Midbrain (tissue), 1 donor: ENCODE measurements around the gene GALNT12.
A peak's percentile ranks its signal among the peaks of the same experiment; 100 is the strongest.

Experiments
- DNase-seq: peaks from one replicate; lab custom pipeline; 2025; lab: John Stamatoyannopoulos, UW

GALNT12 gene, protein sequence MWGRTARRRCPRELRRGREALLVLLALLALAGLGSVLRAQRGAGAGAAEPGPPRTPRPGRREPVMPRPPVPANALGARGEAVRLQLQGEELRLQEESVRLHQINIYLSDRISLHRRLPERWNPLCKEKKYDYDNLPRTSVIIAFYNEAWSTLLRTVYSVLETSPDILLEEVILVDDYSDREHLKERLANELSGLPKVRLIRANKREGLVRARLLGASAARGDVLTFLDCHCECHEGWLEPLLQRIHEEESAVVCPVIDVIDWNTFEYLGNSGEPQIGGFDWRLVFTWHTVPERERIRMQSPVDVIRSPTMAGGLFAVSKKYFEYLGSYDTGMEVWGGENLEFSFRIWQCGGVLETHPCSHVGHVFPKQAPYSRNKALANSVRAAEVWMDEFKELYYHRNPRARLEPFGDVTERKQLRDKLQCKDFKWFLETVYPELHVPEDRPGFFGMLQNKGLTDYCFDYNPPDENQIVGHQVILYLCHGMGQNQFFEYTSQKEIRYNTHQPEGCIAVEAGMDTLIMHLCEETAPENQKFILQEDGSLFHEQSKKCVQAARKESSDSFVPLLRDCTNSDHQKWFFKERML

DNA sequence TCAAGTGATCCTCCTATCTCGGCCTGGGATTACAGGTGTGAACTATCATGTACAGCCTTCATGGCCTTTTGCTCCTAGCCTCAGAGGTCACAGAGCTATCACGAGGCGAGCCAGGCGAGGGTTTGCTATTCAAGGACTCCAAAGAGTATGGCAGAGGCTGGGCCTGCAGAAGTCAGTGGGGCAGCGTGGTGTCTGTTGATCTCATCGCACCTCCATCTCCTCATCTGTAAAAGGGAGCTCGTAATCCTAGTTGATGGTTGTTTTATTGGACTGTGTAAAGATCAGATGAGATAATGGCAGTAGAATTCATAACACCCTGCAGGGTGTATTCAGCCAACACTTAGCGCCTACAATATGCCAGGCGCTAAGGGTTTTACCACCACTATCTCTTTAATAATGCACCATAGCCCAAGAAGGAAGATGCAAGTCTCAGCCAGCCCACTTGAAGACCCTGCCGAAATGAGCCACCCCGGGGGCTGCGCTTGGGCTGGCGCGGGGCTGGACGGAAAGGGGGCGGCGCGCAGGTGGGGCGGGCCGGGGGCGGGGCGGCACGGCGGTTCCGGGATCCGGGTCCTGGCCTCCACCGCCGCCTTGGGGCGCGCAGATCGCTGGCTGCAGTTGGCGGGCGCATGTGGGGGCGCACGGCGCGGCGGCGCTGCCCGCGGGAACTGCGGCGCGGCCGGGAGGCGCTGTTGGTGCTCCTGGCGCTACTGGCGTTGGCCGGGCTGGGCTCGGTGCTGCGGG, at the start of gene GALNT12:
TSS of gene GALNT12 (plus strand) at position 601 of the 744 bp plus-strand sequence. CDS start at position 630, 29 bp downstream.
- peak; percentile 26 for DNase-seq

DNA sequence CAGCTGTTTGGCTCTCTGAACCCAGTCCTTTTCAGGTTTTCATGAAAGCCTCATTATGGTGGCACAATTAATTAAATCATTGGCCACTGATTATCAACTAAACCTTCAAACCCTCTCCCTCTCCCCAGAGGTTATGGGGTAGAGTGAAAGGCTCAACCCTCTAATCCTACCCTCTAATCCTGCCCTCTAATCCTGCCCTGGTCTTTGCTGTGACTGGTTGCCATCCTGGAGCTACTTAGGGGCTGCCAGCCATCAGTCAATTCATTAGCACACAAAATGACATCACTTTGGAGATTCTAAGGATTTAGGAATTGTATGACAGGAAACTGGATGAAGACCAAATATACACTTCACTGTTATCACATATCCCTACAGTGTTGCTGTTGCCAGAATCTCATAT, 47.2 kb upstream of the GALNT12 start:
- DNase-seq = no peak

DNA sequence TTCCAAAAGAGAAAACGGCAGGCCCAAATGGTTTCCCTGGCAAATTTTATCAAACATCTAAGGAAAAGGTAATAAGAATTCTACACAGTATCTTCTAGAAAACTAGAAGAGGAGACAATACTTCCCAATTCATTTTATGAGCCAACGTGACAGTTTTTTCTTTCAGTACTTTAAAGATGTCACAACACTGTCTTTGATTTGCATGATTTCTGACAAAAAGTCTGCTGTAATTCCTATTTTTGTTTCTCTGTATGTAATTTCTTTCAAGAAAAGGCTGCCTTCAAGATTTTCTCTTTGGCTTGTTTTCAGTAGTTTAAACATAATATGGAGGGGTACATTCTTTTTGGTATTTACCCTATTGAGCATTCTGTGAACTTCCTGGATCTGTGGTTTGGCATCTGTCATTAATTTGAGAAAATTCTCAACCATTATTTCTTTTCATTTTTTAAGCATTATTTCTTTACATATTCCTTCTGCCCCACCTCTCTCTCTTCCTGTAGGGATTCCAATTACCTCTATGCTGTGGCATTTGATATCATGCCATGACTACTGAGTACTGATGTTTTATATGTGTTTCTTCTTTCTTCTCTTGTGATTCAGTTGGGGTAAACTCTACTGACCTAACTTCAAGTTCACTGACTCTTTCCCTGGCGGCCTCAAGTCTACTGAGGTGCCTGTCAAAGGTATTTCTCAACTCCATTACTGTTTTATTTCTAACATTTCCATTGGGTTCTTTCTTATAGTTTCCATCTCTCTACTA, 43.3 kb upstream of the GALNT12 start:
- no peak for DNase-seq

DNA sequence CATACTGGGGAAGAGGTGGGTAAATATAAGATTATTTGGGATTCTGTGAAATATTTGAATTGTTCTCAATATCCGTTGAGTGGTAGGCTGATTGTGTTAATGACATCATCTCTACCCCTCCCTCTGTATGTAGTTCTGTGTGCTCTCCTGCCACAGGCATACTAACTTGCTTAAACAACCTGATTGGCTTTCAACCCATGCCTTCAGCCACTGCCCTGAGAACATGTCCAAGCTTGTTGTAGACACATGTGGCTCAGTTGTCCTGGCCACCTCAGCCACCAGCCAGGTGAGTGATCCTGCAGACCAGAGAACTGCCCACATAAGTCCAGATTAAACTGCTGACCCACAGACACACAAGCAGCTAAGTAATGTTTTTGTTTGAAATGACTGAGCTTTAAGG, 42.2 kb upstream of the GALNT12 start:
- DNase-seq = no peak

DNA sequence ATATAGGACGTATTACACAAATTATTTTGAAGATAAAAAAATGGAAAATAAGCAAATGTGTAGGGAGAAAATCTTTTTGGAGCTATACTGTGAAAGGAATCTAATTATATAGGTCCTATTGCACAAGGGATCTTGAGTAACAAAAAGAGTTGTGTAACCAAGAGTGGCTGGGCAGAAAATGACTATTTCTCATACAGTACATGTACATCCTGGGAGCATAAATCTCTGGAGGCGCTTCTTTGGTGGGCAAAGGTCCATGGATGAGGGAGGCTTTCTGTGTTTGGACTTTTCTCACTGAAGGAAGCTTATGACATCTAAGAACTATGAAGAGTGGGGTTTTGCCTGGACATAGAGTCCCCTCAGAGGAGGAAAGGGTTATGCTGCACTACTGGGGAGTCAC, 40.9 kb upstream of the GALNT12 start:
- no peak for DNase-seq

DNA sequence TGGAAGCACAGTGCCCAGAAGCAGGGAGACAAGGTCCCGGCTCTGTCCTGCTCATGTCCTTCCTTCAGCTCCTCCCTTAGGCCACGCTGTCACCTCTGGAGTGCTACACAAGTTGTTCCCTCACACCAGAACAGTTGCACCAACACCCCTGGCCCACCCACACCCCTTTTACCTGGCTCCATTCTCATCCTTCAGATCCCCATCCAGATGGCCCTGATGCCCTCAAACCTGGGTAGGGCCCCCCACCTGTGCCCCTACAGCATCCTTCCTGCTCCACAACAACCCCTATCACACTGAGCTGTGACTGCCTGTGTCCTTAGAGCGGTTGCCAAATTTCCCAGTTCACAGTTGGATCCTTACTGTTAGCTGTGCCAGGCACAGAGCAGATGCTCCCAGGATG, 40.3 kb upstream of the GALNT12 start:
- no peak for DNase-seq

DNA sequence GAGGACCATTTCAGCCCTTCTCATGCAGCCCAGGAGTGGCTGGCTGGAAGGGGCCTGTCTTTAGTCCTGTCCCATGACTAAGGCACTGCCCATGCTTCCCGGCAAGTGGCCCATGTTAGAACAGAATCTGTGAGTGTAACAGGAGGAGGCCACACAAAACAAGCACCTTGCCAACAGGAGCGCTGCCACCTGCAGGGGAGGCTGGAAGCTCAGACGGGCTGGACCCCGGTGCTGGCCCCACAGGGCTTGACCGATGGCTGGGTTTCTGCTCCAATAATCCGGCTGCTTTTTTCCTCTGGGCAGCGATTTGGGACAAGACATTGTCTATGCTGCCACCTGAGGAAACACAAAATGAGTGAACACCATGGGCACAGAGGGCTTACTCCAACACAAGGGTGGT, 39.6 kb upstream of the GALNT12 start:
- no peak for DNase-seq

DNA sequence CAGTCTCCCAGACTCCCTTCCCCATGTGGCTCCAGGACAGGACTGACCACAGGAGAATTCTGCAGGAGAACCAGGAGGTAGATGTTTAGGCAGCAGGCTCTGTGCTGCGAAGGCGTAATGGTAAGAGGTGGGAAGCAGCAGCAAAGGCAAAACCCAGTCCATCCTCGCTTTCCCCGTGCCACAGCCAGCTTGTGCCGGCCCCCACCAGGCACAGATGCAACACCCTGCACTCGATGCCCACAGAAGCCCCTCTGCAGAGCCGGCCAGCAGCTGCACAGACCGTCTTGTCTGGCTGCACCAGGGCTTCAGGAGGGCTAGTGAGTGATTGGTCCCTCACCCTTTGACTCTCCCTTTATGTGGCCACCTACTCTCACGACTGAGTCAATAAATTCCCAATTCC, 39.1 kb upstream of the GALNT12 start:
- DNase-seq = no peak

DNA sequence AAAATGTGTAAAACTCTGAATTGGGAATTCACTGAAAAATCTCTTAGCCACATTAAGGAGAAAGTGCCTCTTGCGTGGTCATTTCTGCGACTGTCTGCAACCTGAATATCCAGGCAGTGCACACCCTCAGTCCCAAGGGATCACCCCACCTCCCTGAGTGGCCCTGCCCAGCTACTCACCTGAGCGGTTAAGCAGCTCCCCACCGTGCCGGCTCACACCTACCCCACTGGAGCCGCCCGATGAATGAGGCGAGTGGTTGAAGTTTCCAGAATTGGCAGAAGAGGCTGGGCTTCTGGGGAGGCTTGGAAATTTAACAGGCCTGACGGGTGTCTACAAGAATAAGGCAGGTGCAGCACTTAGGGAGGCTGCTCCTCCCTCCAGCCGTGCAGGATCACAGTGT, 36.8 kb upstream of the GALNT12 start:
- no peak for DNase-seq

DNA sequence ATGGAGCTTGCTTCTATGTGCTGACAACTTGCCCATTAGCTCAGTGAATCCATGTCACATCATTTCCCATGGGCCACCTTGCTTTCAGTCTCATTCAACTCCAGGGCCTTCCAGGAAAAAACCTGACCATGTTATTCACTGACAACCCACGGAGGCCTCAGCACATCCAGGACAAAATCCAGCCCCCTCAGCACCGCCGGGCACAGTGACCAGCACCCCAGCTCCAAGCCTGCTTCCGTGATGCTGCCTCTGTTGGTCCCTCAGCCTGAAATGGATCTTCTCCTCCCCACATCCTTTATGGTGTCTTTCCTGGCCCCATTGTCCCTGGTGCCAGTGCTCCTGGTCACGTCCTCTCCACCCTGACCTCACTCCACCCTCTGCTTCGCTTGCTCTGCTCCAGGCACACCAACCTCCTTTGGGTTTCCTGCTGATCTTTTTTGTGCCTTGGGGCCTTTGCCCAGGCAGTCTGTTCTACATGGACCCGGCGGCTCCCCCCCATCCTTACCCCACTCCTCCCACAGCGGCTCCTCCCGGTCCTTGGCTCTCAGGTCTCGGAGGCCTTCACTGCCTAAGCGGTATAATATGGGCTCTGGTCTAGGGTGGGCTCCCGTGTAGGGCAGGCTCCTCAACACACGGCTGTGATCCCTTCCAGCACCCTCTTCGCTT, 36.1 kb upstream of the GALNT12 start:
- no peak for DNase-seq

DNA sequence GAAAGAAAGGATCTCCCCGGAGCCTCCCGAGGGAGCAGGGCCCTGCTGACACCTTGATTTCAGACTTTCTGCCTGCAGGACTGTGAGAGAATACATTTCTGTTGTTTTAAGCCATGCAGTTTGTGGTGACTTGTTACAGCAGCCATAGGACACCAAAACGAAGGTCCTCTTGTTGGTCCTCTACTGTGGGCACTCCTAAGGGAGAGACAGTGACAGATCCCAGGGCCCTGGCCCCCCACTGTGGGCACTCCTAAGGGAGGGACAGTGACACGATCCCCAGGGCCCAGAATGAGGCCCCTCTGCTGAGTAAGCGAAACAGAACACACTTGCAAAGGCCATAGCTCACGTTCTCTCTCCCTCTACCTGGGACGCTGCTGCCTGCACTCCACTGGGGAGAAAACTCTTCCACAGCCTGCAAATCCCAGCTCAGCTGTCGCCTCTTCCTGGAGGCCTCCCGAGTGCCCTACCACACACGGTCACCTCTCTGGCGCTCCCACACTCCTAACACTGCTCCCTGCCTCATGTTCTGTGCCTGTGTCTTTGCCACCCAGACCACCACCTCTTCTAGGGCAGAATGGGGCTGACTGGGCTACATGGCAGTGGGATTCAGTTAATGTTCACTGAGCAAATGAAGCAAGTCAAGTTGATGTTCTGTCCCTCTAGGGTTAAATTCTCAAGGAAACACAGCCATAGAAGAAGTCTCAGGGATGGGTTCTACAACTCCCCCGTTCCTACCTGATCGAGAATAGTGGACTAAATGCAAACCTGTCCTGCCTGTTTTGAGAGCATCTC, 34.9 kb upstream of the GALNT12 start:
- DNase-seq = no peak

DNA sequence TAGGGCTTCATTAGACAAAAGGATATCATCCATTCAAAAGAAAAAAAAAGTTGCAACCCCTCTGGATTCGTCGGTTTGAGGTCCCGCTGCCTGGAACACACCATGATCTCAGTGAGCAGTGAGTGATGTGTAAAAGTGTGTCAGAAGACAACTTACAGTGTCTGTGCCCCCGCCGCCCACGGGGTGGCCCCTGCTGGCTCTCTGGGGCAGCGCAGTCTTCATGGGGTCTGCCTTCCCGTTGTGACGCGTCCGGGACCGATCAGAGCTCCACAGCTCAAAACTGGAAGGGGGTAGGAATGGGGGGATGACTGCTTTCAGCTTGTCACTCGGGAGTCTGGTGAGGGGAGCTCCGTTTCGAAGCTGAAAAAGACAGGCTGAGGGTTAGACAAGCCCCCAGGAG, 33.7 kb upstream of the GALNT12 start:
- DNase-seq = no peak

DNA sequence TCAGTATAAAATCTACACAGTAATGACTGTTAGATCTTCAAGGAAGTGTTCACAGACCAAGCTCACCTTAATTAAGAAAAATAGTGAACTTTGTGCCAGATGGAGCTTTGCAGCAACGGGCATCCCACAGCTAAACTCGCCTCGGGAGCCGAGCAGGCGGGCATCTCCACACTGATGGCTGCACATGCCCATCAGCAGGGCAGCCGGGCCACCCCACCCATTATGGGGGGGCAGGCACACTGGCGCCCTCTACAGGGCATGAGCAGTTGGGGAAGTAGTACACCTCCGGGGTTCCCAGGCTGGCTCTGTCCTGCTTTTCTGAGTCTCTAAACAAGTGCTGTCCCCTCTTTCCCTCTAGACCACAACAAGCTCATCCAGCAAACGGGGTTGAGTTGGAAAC, 32.7 kb upstream of the GALNT12 start:
- no peak for DNase-seq

DNA sequence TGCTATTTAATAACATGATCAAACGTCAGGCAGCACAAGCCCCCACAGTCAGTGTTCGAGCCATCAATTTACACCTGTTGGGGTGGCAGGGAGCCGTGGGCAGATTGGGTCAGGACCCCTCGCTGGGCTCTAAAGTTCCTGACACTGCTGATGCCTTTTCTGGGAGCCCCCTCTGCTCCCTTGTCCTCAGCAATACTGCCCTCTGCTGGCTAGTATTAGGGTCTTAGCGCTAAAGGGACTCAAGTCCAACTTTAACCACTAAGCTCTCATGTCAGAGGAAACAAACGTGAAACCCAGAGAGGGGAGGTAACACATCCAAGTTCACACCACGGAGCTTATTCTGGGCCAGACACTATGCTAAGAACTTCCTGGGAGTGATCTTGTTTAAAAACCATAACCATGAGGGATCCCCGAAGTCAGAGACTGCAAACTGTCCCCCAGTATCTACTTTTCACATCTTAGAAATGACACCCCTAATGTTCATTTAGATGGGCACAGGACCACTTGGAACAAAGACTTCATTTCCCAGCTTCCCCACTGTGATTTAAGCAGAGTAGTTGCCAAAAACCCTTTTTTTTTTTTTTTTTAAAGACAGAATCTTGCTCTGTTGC, 31.5 kb upstream of the GALNT12 start:
- DNase-seq = peak; percentile 41

DNA sequence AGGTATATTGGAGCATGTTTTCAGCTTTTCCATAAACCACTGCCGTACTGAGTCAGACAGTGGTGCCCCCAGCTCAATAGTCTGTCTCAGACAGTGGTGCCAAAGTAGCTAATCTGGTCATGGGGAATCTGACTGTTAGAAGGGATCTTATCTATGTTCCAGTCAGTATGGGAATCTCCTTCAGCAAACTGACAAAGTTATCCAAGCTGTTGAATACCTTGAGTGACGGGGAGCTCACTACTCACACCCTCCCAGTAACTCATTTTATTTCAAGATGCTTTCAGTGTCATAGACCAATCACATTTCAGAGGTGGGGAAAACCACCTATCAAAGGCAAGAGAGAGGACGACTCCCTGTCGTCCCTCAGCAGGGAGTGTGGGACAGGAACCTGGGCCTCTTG, 29.9 kb upstream of the GALNT12 start:
- no peak for DNase-seq

DNA sequence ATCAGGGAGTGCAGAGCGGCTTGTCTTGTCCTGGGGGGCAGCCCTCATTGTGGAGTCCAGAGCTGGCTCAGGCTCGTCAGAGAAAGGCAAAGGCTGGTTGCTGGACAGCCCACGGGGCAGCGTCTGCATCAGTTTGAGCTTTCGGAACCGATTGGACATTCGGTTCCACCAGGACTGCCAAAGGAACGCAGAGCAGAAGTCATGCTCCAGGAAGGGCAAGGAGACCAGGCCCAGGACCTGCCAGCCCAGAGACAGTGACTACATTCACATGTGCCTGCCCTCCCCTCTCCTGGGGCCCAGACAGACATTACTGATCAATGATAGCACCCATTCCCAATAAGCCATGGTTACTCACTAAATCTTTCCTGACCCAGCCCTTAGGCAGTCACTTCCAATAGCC, 29.2 kb upstream of the GALNT12 start:
- DNase-seq = no peak

DNA sequence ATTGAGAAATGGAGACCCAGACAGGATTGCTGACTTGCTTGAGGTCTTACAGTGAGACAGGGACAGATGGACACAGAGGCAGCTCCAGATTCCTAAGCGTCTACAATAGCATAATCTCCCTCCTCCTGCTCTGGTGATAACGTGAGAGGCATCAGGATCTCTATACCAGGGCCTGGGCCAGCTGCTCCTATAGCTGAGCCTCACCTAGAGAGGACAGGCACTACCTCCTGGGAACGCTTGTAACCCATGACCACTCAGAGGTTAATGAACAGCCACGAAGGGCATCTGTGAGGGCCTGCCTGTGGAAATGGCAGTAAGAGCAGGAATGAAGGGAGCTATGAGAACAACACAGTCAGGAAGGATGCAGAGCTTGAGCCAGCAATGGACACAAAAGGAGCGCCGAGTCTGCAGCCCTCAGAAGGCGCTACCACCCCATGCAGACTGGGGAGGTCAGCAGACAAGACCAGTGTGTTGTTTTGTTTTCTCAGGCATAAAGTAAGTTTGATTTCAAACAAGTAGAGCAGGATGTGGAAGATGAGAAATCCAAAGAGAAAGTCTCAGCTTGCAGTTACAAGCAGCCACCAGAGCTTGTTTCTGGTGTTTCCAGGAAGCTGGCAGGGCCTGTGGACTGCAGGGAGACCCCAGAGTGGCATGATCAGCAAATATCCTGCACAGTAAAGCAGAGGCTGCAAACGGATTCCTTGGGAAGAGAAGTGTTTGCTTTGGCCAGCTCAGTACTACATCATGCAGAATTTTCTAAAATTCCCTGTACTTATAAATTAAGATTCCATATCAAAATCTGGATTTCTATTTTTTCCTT, 28.5 kb upstream of the GALNT12 start:
- no peak for DNase-seq

DNA sequence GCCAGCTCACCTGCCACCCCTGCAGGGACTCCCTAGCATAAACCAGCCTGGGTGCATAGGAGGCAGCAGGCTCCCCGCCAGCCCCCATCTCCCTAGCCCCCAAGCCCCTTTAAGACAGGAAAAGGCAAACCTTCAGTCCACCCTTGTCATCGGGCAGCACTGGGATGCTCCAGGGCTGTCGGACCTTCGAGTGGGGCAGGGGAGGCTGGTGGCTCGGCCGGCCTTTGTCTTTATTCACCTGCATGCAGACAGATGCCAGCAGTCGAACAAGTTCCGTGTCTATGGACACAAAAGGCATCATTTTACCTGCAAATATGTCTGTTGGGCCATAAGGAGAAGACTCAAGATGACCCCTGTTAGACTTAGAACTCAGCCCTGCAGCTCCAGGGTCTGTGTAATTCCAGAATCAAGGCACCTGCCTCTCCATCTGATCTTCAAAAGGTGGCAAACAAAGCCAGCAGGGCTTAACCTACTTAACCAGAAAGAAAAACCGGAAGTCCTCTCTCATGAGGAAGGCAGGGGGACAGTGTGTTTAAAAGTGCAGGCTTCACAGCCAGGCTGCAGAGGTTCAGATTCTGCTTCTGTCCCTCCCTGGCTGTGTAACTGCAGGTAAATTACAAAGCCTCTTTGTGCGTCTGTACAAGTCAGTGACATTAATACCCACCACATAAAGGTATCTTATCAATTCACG, 27.3 kb upstream of the GALNT12 start:
- no peak for DNase-seq
